H1 (cell line): Measurements from ENCODE around the gene CRISPLD2. TPM values are rescaled to one million over a fixed set of nuclear protein-coding genes. Genes with fewer than 3 reads are reported as not detected.

ENCODE experiments used
- CEBPB ChIP-seq: IDR thresholded peaks from 2 replicates; pipeline ENCODE4 v1.6.1; 2012; ENCODE audit warnings: low read depth, low read length
- CTBP2 ChIP-seq: IDR thresholded peaks from 2 replicates; pipeline ENCODE4 v1.7.0; 2011; ENCODE audit warnings: borderline replicate concordance, mild to moderate bottlenecking, moderate library complexity, mixed read lengths, low read length; ENCODE audit not compliant: insufficient read depth, insufficient read length
- EP300 ChIP-seq, 2 experiments: IDR thresholded peaks; 1 replicate in 1 of 2; 2 replicates in 1 of 2; pipeline ENCODE4 v1.6.1; 2011 to 2012; ENCODE audit warnings: low read depth in 2 of 2, low read length in 2 of 2, mild to moderate bottlenecking in 2 of 2, borderline replicate concordance in 1 of 2, inconsistent platforms in 1 of 2, moderate library complexity in 1 of 2
- FOSL1 ChIP-seq: IDR thresholded peaks from 2 replicates; pipeline ENCODE4 v1.6.1; 2011; ENCODE audit warnings: mild to moderate bottlenecking, low read depth, low read length, moderate library complexity; ENCODE audit not compliant: insufficient read depth
- GABPA ChIP-seq: IDR thresholded peaks from 2 replicates; pipeline ENCODE4 v1.6.1; 2011; ENCODE audit warnings: mild to moderate bottlenecking, low read length, moderate library complexity, borderline replicate concordance; ENCODE audit not compliant: insufficient read depth
- GTF2F1 ChIP-seq: IDR thresholded peaks from 2 replicates; pipeline ENCODE4 v1.6.1; 2012; ENCODE audit warnings: low read depth, low read length, improper control_type of control experiment, borderline replicate concordance
- HDAC2 ChIP-seq, 2 experiments: fragments of 300-600 bp in 1 of 2; sonication (generic) in 1 of 2; IDR thresholded peaks; 2 replicates each; pipeline ENCODE4 v1.6.1; 2011 to 2012; ENCODE audit warnings: low read depth in 2 of 2, low read length in 2 of 2, mild to moderate bottlenecking in 2 of 2, moderate library complexity in 2 of 2, borderline replicate concordance in 1 of 2, inconsistent platforms in 1 of 2
- JUND ChIP-seq: IDR thresholded peaks from 2 replicates; pipeline ENCODE4 v1.6.1; 2011; ENCODE audit warnings: mild to moderate bottlenecking, improper control_type of control experiment, low read length
- TAF1 ChIP-seq: IDR thresholded peaks from 2 replicates; pipeline ENCODE4 v1.6.1; 2011; ENCODE audit warnings: mild to moderate bottlenecking, low read depth, low read length
- TEAD4 ChIP-seq: IDR thresholded peaks from 2 replicates; pipeline ENCODE4 v1.6.1; 2012; ENCODE audit warnings: low read depth, low read length, inconsistent platforms, mixed read lengths
- YY1 ChIP-seq: IDR thresholded peaks from 2 replicates; pipeline ENCODE4 v1.6.1; 2011; ENCODE audit warnings: low read depth, mild to moderate bottlenecking, low read length
- polyA plus RNA-seq, 7 experiments: library from polyadenylated mRNA; depleted of rRNA in 3 of 7; stranded (reverse) in 5 of 7; unstranded in 2 of 7; fragments of >200 nt in 5 of 7; fragments of 200-250 nt in 2 of 7; gene quantifications; 1 replicate in 5 of 7; 2 replicates in 1 of 7; 4 replicates in 1 of 7; pipeline versions ENCODE4 v1.2.1 to v1.2.3, GENCODE V29; 2011 to 2013; ENCODE audit warnings: missing spikeins in 2 of 7, mixed read lengths in 2 of 7
- total RNA-seq: library from RNA; stranded (reverse); fragmentation: NEBNext Ultra II Directional; extraction: Animal tissue kit (Norgen Biotek cat#: 25700); gene quantifications from 2 replicates; pipeline ENCODE4 v1.2.1, GENCODE V29; 2021
- TF ChIP-seq, protein P1 (sequence below), 3 experiments: IDR thresholded peaks; 1 replicate in 2 of 3; 2 replicates in 1 of 3; pipeline versions ENCODE4 v1.5.1 to v1.6.1; 2011; ENCODE audit warnings: low read length in 3 of 3, mild to moderate bottlenecking in 3 of 3, inconsistent platforms in 2 of 3, low read depth in 1 of 3, moderate library complexity in 1 of 3; ENCODE audit not compliant: insufficient read depth in 1 of 3; ENCODE audit errors: control extremely low read depth in 1 of 3

CRISPLD2 gene
- total and polyA plus RNA-seq, 2 of the 8 experiments (the other 6 are each of a cell fraction or from before 2014, with no cell fraction given), result 2.7 to 5.1 TPM

DNA sequence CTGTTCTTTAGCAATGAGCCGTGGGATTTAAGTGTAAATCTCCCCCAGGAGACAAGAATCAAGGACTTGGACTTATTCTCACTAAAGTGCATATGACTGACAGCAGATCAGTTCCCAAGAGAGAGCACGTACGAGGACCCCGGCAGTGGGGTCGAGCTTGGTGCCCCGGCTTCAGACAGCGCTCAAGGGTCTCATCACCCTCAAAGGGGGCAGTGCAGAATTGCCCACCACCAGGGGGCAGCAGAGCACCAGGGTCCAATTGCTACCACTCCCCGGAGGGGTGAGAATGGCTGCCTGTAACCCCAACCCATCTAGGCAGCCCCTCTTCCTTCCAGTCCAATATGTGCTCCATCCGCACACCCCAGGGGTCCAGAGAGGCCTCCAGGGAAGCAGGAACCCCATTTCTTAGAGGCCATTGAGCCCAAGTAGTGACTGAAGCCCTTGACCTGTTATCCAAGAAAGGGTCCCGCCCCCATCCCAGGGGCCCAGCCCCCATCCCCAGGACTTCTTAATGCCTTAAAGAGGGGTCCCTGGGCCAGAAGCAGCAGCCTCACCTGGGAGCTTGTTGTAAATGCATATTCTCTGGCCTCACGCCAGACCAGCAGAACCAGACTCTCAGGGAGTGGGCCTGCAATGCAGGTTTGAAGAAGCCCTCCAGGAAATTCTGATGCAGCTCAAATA lies 105.4 kb downstream of the CRISPLD2 start (continued):
- TF ChIP-seq, protein P1, sequence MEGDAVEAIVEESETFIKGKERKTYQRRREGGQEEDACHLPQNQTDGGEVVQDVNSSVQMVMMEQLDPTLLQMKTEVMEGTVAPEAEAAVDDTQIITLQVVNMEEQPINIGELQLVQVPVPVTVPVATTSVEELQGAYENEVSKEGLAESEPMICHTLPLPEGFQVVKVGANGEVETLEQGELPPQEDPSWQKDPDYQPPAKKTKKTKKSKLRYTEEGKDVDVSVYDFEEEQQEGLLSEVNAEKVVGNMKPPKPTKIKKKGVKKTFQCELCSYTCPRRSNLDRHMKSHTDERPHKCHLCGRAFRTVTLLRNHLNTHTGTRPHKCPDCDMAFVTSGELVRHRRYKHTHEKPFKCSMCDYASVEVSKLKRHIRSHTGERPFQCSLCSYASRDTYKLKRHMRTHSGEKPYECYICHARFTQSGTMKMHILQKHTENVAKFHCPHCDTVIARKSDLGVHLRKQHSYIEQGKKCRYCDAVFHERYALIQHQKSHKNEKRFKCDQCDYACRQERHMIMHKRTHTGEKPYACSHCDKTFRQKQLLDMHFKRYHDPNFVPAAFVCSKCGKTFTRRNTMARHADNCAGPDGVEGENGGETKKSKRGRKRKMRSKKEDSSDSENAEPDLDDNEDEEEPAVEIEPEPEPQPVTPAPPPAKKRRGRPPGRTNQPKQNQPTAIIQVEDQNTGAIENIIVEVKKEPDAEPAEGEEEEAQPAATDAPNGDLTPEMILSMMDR (IDR thresholded peaks at IDR 0.05; ENCODE audit: control extremely low read depth in 1 of 3, insufficient read depth in 1 of 3, low read depth in 1 of 3, low read length in 3 of 3), result peak; percentile 91 to 92 (median 92)
- TF ChIP-seq YY1 (peak; percentile 74; the same call in 1 of the 2 replicates), CEBPB (no peak), TAF1 (no peak), GTF2F1 (no peak), CTBP2 (no peak), JUND (no peak), FOSL1 (no peak), GABPA (peak; percentile 61; the same call in 1 of the 2 replicates), HDAC2 (IDR thresholded peaks at IDR 0.05; ENCODE audit: borderline replicate concordance in 1 of 2, low read depth in 2 of 2, low read length in 2 of 2) (no peak), TEAD4 (no peak), EP300 (IDR thresholded peaks at IDR 0.05; ENCODE audit: borderline replicate concordance in 1 of 2, low read depth in 2 of 2, low read length in 2 of 2) (no peak)
